GM10847 (cell line): ENCODE results near the gene RAD52.

Experiments
- POLR2A ChIP-seq: IDR thresholded peaks from 2 replicates; pipeline ENCODE4 v1.6.1; 2011; ENCODE audit not compliant: insufficient read length; ENCODE audit errors: extremely low read depth

RAD52 gene

DNA sequence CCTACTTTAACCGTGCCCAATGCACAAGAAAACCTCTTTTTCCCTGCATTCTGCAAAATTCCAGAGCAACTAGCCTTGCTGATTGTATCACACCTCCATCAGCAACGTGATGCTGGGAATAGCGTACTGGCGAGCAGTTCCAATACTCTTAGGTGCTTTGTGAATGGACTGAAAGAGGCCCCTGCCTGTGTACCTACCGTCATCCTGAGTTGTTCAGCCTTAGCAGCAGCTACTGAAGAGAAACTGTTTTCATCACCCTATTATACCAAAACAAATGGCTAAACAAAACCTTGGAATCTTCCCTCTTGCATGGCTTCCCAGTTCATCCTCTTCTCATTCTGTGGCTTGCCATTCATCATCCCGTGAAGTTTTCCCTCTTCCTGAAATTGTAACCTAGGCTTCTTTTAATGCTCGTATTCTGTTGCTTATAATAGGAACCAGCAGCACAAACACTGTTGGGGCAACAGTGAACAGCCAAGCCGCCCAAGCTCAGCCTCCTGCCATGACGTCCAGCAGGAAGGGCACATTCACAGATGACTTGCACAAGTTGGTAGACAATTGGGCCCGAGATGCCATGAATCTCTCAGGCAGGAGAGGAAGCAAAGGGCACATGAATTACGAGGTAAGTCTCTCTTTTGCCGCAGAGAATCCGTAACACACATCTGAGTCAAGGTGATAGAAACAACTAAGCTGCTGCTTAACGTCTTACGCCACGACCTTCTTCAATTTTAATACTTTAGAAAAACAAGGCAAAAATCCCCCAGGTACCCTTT, 41.9 kb downstream of the RAD52 start:
- TF ChIP-seq POLR2A: no peak

DNA sequence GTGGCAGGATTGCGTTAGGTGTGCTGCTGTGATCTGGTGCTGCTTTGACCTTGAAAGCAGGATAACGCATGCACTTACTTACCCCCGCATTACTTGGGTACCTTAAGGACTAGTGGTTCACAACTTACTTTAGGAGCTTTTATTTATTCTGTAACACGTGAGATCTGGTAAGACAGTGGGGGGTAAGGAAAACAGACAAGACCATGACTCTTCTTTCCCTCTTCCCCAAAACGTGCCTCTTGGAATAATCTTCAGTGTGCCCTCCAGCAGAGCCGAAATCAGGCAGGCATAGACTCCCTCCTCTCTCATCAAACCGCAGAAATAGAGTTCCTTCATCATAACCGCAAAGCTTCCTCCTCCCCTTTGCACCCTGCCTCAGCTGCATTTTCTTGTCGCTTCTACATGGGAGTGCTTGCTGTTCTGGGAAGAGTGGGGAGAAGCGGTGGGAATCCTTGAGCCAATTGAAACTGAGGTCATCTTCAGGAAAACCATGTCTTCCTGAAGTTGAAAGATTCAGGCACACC, 43.4 kb downstream of the RAD52 start:
- TF ChIP-seq POLR2A: no peak

DNA sequence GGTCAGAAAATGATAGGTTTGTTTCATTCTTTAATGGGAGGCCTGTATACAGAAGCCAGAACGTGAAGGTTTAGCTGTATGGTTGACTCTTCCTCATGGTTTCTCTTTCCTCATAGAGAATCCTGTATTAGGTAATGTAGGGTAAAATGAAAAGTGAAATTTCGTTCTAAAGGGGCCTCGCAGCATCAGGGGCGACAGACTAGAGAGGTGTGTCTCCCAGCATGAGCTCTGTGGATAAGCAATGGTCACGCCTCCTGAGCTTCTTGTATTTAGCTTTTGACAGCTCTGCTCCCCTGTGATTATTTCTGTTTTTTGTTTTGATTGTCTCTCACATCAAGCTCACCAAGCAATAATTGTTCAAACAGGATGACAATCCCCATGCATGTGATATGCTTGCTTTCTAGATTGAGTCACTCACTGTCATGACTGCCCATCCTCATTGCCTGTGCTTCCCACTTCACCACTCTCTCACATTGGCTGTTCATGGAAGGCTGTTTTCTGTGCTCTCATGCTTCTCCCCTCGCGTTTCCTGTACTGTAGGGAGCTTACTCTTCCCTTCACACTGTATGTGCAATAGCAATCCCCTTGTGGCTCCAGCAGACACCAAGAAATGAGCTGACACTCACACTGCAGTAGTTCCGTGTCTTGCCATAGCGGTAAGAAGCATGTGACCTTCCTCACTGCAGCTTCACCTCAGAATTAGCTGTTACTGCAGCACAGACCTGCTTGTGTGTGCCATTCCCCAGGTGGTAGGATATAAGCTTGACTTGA, 44.0 kb downstream of the RAD52 start:
- TF ChIP-seq POLR2A: no peak

DNA sequence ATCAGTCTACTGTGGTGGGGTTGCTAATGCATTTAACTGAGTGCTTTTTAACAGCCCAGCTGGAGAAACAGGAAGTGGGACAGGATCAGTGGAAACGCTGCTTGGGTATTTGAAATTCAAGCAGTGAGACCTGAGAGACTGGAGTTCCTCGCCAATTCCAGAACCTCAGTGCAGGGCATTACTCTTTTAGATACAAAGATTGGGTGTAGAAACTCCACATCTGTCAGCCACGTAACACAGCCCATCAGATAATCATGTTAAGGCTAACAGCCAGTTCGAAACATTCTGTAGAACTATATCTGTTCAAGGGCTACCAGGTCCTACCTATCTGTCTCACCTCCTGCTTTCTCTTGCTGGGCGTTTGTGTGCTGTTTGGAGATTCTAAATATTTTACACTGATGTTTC, 45.5 kb downstream of the RAD52 start:
- TF ChIP-seq POLR2A: no peak

DNA sequence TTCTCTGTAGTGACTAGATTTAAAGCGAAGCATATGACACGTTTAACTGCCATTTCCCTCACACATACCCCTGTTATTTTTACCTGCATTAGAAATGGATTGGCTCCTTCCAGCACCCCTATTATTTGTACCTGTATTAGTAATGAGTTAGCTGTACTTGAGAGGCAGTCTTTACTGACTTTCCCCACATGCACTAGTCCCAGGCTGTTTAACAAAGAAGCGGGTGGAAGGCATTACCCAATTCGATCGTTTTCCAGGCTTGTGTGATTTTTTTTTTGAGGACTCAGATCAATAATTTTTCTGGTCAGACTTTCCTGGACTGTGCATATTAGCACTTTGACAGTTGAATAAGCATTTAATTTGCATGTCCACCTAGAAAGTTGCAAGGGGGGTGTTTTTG, 46.4 kb downstream of the RAD52 start:
- TF ChIP-seq POLR2A: no peak

DNA sequence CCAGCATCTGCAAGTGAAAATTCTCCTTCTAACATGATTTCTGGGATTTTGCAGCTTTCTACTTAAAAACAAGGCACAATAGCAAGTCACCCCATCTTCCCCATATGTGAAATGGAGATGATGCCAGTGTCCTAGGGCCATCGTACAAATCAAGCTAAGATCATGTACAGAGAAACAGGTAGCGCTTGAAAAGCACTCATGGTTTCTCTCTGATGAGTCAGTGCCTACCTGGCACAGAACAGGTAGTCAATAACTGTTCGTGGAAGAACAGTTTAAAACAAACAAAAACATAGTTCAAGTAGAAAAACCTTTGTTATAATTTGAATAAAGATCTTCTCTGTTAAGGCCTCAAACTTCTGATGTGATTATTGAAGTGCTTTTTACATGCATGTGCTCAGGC, 46.9 kb downstream of the RAD52 start:
- TF ChIP-seq POLR2A: no peak

DNA sequence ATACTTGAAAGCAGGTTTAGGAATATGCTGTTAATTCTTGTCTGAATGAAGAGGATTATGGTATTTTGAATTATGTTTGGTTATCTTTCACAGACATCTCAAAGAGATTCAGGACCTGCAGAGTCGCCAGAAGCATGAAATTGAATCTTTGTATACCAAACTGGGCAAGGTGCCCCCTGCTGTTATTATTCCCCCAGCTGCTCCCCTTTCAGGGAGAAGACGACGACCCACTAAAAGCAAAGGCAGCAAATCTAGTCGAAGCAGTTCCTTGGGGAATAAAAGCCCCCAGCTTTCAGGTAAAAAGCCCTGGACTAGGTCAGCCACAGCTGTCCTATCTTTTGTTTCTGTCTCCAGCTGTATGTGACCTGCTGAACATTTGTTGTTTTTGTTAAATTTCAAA, 52.1 kb downstream of the RAD52 start:
- no peak for TF ChIP-seq POLR2A

DNA sequence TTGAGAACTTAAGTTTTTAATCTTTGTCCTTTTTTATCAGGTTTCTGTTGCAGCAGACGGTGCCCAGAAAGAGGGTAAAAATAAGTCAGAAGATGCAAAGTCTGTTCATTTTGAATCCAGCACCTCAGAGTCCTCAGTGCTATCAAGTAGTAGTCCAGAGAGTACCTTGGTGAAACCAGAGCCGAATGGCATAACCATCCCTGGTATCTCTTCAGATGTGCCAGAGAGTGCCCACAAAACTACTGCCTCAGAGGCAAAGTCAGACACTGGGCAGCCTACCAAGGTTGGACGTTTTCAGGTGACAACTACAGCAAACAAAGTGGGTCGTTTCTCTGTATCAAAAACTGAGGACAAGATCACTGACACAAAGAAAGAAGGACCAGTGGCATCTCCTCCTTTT, 53.5 kb downstream of the RAD52 start:
- no peak for TF ChIP-seq POLR2A

DNA sequence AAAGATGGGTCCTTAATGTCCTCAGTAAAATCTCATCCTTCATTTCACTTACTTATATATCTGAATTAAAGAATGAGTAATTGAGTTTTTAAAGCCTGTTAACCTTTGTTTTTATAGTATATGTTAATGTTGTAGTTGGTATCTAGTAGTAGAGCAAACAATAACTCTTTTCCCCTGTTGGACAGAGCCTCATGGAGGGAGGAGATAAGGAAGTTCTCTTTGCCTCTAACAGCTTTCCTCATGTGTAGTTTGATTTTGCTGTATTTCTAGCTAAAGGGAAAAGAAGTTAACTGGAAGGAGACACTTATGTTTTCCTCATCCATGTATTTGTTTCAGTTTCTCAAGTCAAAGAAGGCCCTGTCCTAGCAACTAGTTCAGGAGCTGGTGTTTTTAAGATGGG, 55.3 kb downstream of the RAD52 start:
- TF ChIP-seq POLR2A: no peak

DNA sequence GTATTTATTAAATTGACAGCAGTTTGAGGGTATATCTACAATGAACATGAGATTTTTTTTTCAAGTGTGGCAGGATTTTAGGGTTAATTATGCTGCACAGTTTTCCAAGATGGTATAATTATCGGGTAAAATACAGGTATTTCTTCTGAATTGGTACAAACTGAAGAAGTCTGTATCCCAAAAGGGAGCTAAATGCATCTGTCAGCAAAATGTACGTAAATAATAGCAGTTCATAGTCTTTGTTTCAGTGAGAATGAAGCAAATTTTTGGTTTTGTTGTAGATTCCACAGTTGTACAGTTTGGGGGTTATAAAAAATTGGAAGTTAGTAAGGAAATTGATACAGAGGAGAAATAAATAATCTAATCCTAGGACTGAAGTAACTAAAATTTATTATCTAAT, 63.3 kb downstream of the RAD52 start:
- no peak for TF ChIP-seq POLR2A

DNA sequence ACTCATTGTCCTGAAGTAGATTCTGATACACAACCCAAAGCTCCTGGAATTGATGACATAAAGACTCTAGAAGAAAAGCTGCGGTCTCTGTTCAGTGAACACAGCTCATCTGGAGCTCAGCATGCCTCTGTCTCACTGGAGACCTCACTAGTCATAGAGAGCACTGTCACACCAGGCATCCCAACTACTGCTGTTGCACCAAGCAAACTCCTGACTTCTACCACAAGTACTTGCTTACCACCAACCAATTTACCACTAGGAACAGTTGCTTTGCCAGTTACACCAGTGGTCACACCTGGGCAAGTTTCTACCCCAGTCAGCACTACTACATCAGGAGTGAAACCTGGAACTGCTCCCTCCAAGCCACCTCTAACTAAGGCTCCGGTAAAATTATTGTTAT, 63.8 kb downstream of the RAD52 start:
- no peak for TF ChIP-seq POLR2A

DNA sequence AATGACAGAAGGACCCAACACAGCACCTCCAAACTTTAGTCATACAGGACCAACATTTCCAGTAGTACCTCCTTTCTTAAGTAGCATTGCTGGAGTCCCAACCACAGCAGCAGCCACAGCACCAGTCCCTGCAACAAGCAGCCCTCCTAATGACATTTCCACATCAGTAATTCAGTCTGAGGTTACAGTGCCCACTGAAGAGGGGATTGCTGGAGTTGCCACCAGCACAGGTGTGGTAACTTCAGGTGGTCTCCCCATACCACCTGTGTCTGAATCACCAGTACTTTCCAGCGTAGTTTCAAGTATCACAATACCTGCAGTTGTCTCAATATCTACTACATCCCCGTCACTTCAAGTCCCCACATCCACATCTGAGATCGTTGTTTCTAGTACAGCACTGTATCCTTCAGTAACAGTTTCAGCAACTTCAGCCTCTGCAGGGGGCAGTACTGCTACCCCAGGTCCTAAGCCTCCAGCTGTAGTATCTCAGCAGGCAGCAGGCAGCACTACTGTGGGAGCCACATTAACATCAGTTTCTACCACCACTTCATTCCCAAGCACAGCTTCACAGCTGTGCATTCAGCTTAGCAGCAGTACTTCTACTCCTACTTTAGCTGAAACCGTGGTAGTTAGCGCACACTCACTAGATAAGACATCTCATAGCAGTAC, 64.6 kb downstream of the RAD52 start:
- TF ChIP-seq POLR2A: no peak

DNA sequence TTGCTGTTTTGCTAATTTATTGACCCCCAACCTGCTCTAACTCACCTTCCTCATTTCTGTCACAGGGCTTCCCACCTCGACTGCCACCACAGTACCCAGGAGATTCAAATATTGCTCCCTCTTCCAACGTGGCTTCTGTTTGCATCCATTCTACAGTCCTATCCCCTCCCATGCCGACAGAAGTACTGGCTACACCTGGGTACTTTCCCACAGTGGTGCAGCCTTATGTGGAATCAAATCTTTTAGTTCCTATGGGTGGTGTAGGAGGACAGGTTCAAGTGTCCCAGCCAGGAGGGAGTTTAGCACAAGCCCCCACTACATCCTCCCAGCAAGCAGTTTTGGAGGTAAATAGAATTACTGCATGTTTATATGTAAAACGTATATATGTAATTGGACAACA, 68.8 kb downstream of the RAD52 start:
- TF ChIP-seq POLR2A: no peak

DNA sequence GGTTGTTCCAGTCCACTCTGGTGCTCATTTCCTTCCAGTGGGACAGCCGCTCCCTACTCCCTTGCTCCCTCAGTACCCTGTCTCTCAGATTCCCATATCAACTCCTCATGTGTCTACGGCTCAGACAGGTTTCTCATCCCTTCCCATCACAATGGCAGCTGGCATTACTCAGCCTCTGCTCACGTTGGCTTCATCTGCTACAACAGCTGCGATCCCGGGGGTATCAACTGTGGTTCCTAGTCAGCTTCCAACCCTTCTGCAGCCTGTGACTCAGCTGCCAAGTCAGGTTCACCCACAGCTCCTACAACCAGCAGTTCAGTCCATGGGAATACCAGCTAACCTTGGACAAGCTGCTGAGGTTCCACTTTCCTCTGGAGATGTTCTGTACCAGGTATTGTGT, 69.9 kb downstream of the RAD52 start:
- no peak for TF ChIP-seq POLR2A

DNA sequence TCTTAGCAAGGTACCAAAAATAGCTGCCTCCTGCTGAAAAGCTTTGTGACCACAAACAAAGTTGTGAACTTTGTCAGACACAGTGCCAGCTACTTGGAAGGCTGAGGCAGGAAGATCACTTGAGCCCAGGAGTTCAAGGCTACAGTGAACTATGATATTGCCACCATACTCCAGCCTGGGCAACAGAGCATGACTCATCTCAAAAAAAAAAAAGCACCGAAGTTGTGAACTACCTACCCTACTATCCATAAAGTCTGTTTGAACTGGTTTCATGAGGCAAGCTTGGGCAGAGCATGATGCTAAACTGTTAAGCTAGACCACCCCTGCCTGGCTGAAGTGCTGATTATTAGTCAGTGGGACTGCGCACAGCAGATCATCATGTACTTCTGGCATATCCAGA, 75.5 kb downstream of the RAD52 start:
- no peak for TF ChIP-seq POLR2A

DNA sequence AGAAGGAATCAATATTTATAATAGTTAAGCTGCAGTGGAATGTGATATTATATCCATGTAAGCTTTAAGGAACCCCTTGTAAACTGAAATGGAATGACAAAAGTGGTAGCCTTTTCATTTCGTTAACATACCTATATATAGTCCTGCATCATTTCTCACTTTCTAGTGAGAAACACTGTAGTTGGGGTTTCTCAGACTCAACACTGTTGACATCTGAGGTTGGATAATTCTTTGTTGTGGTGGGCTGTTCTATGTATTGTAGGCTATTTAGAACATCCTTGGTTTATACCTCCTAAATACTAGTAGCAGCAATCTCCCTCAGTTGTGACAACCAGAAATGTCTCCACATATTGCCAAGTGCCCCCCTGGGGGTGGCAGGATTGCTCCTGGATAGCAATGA, 79.1 kb downstream of the RAD52 start:
- no peak for TF ChIP-seq POLR2A
